ENCODE data around the gene MXD4. TPM values are rescaled to one million over a fixed set of nuclear protein-coding genes. Genes with fewer than 3 reads are reported as not detected.

Gene MXD4
- total and polyA plus RNA-seq, 9 of the 15 experiments (the other 6 are each of a cell fraction or from before 2014, with no cell fraction given), result 0.06 to 13.5 (median 5.9) TPM

DNA sequence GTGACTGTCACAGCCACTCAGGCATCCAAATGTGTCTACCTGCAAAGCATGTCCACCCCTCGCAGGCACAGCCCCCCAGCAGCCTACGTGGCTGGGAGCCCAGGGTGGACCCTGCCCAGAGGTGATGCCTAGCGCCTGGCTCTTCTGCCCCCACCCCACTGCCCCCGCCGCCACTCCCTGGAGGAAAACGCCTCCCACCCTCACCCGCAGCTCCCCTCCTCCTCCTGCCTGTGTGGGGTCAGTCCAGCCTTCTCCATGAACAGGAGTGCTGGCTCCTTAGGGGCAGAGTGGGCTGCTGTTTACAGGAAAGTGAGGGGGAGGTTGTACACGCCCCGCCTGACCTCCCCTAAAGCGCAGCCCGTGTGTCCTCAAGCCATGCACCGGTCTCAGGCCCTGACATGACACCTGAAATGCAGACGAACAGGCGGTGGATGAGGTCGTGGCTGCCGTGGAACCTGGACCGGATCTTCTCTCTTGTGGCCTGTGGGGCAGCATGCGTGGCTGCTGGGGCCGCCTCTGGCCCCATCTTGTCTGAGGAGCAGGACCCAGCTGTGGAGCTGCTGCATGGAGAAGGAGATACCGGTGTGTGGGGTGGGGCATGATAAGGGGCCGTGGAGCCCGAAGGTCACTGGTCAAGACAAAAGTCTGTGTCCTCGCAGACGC lies 11.9 kb upstream of the MXD4 start (continued):
- TF ChIP-seq, protein P1, sequence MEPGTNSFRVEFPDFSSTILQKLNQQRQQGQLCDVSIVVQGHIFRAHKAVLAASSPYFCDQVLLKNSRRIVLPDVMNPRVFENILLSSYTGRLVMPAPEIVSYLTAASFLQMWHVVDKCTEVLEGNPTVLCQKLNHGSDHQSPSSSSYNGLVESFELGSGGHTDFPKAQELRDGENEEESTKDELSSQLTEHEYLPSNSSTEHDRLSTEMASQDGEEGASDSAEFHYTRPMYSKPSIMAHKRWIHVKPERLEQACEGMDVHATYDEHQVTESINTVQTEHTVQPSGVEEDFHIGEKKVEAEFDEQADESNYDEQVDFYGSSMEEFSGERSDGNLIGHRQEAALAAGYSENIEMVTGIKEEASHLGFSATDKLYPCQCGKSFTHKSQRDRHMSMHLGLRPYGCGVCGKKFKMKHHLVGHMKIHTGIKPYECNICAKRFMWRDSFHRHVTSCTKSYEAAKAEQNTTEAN (CRISPR knock-in tag; IDR thresholded peaks at IDR 0.05), result no peak
- TF ChIP-seq, protein P2, sequence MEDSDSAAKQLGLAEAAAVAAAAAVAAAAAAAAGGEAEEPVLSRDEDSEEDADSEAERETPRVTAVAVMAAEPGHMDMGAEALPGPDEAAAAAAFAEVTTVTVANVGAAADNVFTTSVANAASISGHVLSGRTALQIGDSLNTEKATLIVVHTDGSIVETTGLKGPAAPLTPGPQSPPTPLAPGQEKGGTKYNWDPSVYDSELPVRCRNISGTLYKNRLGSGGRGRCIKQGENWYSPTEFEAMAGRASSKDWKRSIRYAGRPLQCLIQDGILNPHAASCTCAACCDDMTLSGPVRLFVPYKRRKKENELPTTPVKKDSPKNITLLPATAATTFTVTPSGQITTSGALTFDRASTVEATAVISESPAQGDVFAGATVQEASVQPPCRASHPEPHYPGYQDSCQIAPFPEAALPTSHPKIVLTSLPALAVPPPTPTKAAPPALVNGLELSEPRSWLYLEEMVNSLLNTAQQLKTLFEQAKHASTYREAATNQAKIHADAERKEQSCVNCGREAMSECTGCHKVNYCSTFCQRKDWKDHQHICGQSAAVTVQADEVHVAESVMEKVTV (CRISPR knock-in tag; IDR thresholded peaks at IDR 0.05), result no peak
- no peak for TF ChIP-seq ZNF830 (CRISPR knock-in tag; IDR thresholded peaks at IDR 0.05)
- TF ChIP-seq DPF2 (IDR thresholded peaks at IDR 0.05), result 0 out of 2 replicates have a peak, but pooled peaks have one; percentile 48
- TF ChIP-seq SMAD4 (CRISPR knock-in tag; conservative IDR thresholded peaks at IDR 0.05), result peak; percentile 72
- TF ChIP-seq KDM1A (IDR thresholded peaks at IDR 0.05), result peak; percentile 26 to 44; a peak in 2 of 4 replicates
- TF ChIP-seq, protein P3, sequence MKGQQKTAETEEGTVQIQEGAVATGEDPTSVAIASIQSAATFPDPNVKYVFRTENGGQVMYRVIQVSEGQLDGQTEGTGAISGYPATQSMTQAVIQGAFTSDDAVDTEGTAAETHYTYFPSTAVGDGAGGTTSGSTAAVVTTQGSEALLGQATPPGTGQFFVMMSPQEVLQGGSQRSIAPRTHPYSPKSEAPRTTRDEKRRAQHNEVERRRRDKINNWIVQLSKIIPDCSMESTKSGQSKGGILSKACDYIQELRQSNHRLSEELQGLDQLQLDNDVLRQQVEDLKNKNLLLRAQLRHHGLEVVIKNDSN (CRISPR knock-in tag; IDR thresholded peaks at IDR 0.05), result 0 out of 2 replicates have a peak, but pooled peaks have one; percentile 13
- TF ChIP-seq ZC3H4 (CRISPR knock-in tag; IDR thresholded peaks at IDR 0.05; ENCODE audit: borderline replicate concordance), result no peak
- TF ChIP-seq TEAD4 (IDR thresholded peaks at IDR 0.05; ENCODE audit: low read length), result peak; percentile 77
- TF ChIP-seq TEAD4 (CRISPR knock-in tag; IDR thresholded peaks at IDR 0.05; ENCODE audit: borderline replicate concordance), result no peak
- peak in 2 of 3 experiments; percentile 58 to 59 for TF ChIP-seq YY1 (IDR thresholded peaks at IDR 0.05; ENCODE audit: borderline replicate concordance in 1 of 3, control insufficient read depth in 1 of 3, extremely low read depth in 1 of 3, insufficient read depth in 3 of 3, insufficient read length in 1 of 3, insufficient replicate concordance in 2 of 3, low read depth in 1 of 3, low read length in 2 of 3)
- TF ChIP-seq, protein P4, sequence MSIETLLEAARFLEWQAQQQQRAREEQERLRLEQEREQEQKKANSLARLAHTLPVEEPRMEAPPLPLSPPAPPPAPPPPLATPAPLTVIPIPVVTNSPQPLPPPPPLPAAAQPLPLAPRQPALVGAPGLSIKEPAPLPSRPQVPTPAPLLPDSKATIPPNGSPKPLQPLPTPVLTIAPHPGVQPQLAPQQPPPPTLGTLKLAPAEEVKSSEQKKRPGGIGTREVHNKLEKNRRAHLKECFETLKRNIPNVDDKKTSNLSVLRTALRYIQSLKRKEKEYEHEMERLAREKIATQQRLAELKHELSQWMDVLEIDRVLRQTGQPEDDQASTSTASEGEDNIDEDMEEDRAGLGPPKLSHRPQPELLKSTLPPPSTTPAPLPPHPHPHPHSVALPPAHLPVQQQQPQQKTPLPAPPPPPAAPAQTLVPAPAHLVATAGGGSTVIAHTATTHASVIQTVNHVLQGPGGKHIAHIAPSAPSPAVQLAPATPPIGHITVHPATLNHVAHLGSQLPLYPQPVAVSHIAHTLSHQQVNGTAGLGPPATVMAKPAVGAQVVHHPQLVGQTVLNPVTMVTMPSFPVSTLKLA (conservative IDR thresholded peaks at IDR 0.05), result peak in 1 of 2 experiments; percentile 62; a peak in 3 of 4 replicates
- peak; percentile 87 for TF ChIP-seq TCF3 (CRISPR knock-in tag; IDR thresholded peaks at IDR 0.05)
- peak in 1 of 2 experiments; percentile 66; a peak in 2 of 4 replicates for TF ChIP-seq HDAC1 (IDR thresholded peaks at IDR 0.05)
- peak; percentile 80; the same call in 1 of the 2 replicates for TF ChIP-seq GATAD2B (IDR thresholded peaks at IDR 0.05; ENCODE audit: borderline replicate concordance)
- TF ChIP-seq, protein P5, sequence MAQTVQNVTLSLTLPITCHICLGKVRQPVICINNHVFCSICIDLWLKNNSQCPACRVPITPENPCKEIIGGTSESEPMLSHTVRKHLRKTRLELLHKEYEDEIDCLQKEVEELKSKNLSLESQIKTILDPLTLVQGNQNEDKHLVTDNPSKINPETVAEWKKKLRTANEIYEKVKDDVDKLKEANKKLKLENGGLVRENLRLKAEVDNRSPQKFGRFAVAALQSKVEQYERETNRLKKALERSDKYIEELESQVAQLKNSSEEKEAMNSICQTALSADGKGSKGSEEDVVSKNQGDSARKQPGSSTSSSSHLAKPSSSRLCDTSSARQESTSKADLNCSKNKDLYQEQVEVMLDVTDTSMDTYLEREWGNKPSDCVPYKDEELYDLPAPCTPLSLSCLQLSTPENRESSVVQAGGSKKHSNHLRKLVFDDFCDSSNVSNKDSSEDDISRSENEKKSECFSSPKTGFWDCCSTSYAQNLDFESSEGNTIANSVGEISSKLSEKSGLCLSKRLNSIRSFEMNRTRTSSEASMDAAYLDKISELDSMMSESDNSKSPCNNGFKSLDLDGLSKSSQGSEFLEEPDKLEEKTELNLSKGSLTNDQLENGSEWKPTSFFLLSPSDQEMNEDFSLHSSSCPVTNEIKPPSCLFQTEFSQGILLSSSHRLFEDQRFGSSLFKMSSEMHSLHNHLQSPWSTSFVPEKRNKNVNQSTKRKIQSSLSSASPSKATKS (CRISPR knock-in tag; IDR thresholded peaks at IDR 0.05), result no peak
- TF ChIP-seq, protein P6, sequence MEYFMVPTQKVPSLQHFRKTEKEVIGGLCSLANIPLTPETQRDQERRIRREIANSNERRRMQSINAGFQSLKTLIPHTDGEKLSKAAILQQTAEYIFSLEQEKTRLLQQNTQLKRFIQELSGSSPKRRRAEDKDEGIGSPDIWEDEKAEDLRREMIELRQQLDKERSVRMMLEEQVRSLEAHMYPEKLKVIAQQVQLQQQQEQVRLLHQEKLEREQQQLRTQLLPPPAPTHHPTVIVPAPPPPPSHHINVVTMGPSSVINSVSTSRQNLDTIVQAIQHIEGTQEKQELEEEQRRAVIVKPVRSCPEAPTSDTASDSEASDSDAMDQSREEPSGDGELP (CRISPR knock-in tag; IDR thresholded peaks at IDR 0.05; ENCODE audit: borderline replicate concordance), result peak; percentile 96
- peak; percentile 33; the same call in 1 of the 2 replicates for TF ChIP-seq MTA1 (IDR thresholded peaks at IDR 0.05; ENCODE audit: borderline replicate concordance)

All from K562 (cell line).